ENCODE measurements around the gene EHMT2.

The EHMT2 gene

GRCh38 chr6:31892821-31893220 lies 4.7 kb downstream of the EHMT2 start:
- peaks cover 33% of the 10 kb centered on the region for H3K36me3 ChIP-seq (replicated peaks)

GRCh38 chr6:31889331-31889972 lies 8.0 kb downstream of the EHMT2 start:
- no peak overlapping the region for H3K27ac ChIP-seq
- H3K36me3 ChIP-seq (replicated peaks) = peaks cover 59% of the 10 kb centered on the region
- no peaks in the 10 kb centered on the region for H3K27me3 ChIP-seq (replicated peaks)
- in situ Hi-C loops (cut with HindIII; ENCODE audit: low pct_ligation_motif_present, low sequenced_read_pairs) = no loop called here
- DNase-seq = no peak
- TF ChIP-seq CTCF (IDR thresholded peaks at IDR 0.05; ENCODE audit: low read depth, low read length, missing control alignments) = no peak
- H3K4me3 ChIP-seq (ENCODE audit: low read depth, low read length) = no peak overlapping the region

More at GRCh38 chr6:31892821-31893220, 4.7 kb downstream of the EHMT2 start:
- DNase-seq = no peak
- H3K27ac ChIP-seq = no peak overlapping the region
- H3K27me3 ChIP-seq (replicated peaks) = no peaks in the 10 kb centered on the region
- H3K4me3 ChIP-seq (ENCODE audit: low read depth, low read length) = no peak overlapping the region
- TF ChIP-seq CTCF (IDR thresholded peaks at IDR 0.05; ENCODE audit: low read depth, low read length, missing control alignments) = no peak
- in situ Hi-C loops (cut with HindIII; ENCODE audit: low pct_ligation_motif_present, low sequenced_read_pairs) = no loop called here

GRCh38 chr6:31888276-31889258 lies 8.9 kb downstream of the EHMT2 start:
- DNase-seq = no peak
- in situ Hi-C loops (cut with HindIII; ENCODE audit: low pct_ligation_motif_present, low sequenced_read_pairs) = no loop called here
- H3K4me3 ChIP-seq (ENCODE audit: low read depth, low read length) = no peak overlapping the region
- TF ChIP-seq CTCF (IDR thresholded peaks at IDR 0.05; ENCODE audit: low read depth, low read length, missing control alignments) = peak; percentile 87
- peaks cover 61% of the 10 kb centered on the region for H3K36me3 ChIP-seq (replicated peaks)
- H3K27ac ChIP-seq = no peak overlapping the region
- H3K27me3 ChIP-seq (replicated peaks) = no peaks in the 10 kb centered on the region

- H3K27ac ChIP-seq = no peak overlapping the region
- no peak for DNase-seq
- peaks cover 63% of the 10 kb centered on the region for H3K36me3 ChIP-seq (replicated peaks)
- H3K4me3 ChIP-seq (ENCODE audit: low read depth, low read length) = no peak overlapping the region
- TF ChIP-seq CTCF (IDR thresholded peaks at IDR 0.05; ENCODE audit: low read depth, low read length, missing control alignments) = no peak
- in situ Hi-C loops (cut with HindIII; ENCODE audit: low pct_ligation_motif_present, low sequenced_read_pairs) = no loop called here
- H3K27me3 ChIP-seq (replicated peaks) = no peaks in the 10 kb centered on the region
These were observed 10.1 kb downstream of the EHMT2 start for GRCh38 chr6:31887173-31888007.

GRCh38 chr6:31886541-31886991 lies 10.9 kb downstream of the EHMT2 start:
- Histone ChIP-seq H3K36me3 (replicated peaks) (peaks cover 62% of the 10 kb centered on the region), H3K27me3 (replicated peaks) (no peaks in the 10 kb centered on the region), H3K27ac (no peak overlapping the region), H3K4me3 (ENCODE audit: low read depth, low read length) (no peak overlapping the region)
- in situ Hi-C loops (cut with HindIII; ENCODE audit: low pct_ligation_motif_present, low sequenced_read_pairs) = no loop called here
- no peak for TF ChIP-seq CTCF (IDR thresholded peaks at IDR 0.05; ENCODE audit: low read depth, low read length, missing control alignments)
- no peak for DNase-seq

Measured in brain microvascular endothelial cell (primary cell).